Measurements from ENCODE around the gene CLBA1.
"Not testable (repeated sequence)": the region's sequence is repeated elsewhere in the genome, so short reads cannot be mapped to it uniquely, and the experiment has no call there.

The CLBA1 gene

DNA sequence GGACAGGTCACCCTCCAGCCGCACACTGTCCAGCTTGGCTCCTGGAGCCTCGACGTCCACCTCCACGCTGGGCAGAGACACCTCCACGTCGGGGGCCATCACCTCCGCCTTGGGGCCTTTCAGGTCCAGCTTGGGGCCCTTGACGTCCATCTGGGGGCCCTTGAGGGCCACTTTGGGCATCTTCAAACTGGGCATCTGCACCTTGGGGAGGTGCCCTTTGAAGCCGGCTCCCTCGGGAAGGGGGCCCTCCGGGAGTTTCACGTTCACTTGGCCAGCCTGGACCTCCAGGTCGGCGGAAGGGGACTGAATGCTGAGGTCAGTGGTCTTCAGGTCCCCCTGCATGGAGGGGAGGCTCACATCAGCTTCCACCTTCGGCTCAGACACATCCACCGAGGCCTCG lies 35.6 kb upstream of the CLBA1 start:
- H3K79me2 ChIP-seq (ENCODE audit: low read length), result no peaks in the 10 kb centered on the region
- H3K27ac ChIP-seq (ENCODE audit: low read length), result no peak overlapping the region
- no peak overlapping the region for H3K4me2 ChIP-seq (ENCODE audit: low read length)
- no peak overlapping the region for H3K9ac ChIP-seq (ENCODE audit: low read length)
- H3K36me3 ChIP-seq (replicated peaks; ENCODE audit: low read depth, low read length), result no peaks in the 10 kb centered on the region
- H3K9me3 ChIP-seq (ENCODE audit: insufficient read depth, low read length), result no peaks in the 10 kb centered on the region
- no peak overlapping the region for H2AFZ ChIP-seq (ENCODE audit: low read depth, low read length)
- no peak for TF ChIP-seq EZH2phosphoT487 (IDR thresholded peaks at IDR 0.05; ENCODE audit: low read depth)
- TF ChIP-seq, protein P1, sequence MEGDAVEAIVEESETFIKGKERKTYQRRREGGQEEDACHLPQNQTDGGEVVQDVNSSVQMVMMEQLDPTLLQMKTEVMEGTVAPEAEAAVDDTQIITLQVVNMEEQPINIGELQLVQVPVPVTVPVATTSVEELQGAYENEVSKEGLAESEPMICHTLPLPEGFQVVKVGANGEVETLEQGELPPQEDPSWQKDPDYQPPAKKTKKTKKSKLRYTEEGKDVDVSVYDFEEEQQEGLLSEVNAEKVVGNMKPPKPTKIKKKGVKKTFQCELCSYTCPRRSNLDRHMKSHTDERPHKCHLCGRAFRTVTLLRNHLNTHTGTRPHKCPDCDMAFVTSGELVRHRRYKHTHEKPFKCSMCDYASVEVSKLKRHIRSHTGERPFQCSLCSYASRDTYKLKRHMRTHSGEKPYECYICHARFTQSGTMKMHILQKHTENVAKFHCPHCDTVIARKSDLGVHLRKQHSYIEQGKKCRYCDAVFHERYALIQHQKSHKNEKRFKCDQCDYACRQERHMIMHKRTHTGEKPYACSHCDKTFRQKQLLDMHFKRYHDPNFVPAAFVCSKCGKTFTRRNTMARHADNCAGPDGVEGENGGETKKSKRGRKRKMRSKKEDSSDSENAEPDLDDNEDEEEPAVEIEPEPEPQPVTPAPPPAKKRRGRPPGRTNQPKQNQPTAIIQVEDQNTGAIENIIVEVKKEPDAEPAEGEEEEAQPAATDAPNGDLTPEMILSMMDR (IDR thresholded peaks at IDR 0.05; ENCODE audit: low read depth, low read length), result no peak
- H3K4me1 ChIP-seq (ENCODE audit: low read length), result no peaks in the 10 kb centered on the region
- H3K27me3 ChIP-seq (ENCODE audit: low read depth, low read length), result no peaks in the 10 kb centered on the region
- no peak overlapping the region for H3K4me3 ChIP-seq (ENCODE audit: low read length)
- H4K20me1 ChIP-seq (ENCODE audit: insufficient read depth, low read length), result no peaks in the 10 kb centered on the region

DNA sequence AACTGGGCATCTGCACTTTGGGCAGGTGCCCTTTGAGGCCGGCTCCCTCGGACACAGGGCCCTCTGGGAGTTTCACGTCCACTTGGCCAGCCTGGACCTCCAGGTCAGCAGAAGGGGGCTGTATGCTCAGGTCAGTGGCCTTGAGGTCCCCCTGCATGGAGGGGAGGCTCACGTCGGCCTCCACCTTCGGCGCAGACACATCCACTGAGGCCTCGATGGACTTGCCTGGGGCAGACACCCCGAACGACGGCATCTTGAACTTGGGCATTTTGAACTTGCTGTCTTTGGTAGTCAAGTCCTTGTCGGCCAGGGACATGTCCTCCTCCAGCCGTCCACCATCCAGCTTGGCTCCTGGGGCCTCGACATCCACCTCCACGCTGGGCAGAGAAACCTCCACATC lies 34.9 kb upstream of the CLBA1 start:
- H3K9me3 ChIP-seq (ENCODE audit: insufficient read depth, low read length); H3K9ac ChIP-seq (ENCODE audit: low read length); H3K4me2 ChIP-seq (ENCODE audit: low read length); H3K36me3 ChIP-seq (replicated peaks; ENCODE audit: low read depth, low read length); H3K4me1 ChIP-seq (ENCODE audit: low read length); H3K79me2 ChIP-seq (ENCODE audit: low read length); H3K4me3 ChIP-seq (ENCODE audit: low read length); H3K27ac ChIP-seq (ENCODE audit: low read length); H3K27me3 ChIP-seq (ENCODE audit: low read depth, low read length); H2AFZ ChIP-seq (ENCODE audit: low read depth, low read length); H4K20me1 ChIP-seq (ENCODE audit: insufficient read depth, low read length): not testable (repeated sequence)

DNA sequence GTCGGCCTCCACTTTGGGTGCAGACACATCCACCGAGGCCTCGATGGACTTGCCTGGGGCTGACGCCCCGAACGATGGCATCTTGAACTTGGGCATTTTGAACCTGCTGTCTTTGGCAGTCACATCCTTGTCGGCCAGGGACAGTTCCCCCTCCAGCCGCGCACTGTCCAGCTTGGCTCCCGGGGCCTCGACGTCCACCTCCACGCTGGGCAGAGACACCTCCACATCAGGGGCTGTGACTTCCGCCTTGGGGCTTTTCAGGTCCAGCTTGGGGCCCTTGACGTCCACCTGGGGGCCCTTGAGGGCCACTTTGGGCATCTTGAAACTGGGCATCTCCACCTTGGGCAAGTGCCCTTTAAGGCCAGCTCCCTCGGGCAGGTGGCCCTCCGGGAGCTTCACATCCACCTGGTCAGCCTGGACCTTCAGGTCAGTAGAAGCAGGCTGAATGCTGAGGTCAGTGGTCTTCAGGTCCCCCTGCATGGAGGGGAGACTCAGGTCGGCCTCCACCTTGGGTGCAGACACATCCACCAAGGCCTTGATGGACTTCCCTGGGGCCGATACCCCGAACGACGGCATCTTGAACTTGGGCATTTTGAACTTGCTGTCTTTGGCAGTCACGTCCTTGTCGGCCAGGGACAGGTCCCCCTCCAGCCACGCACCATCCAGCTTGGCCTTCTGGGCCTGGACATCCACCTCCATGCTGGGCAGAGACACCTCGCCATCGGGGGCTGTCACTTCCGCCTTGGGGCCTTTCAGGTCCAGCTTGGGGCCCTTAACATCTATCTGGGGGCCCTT lies 33.5 kb upstream of the CLBA1 start:
- not testable (repeated sequence) for H4K20me1 ChIP-seq (ENCODE audit: insufficient read depth, low read length); H2AFZ ChIP-seq (ENCODE audit: low read depth, low read length); H3K4me2 ChIP-seq (ENCODE audit: low read length); H3K36me3 ChIP-seq (replicated peaks; ENCODE audit: low read depth, low read length); H3K79me2 ChIP-seq (ENCODE audit: low read length); H3K4me1 ChIP-seq (ENCODE audit: low read length); H3K27ac ChIP-seq (ENCODE audit: low read length); H3K9me3 ChIP-seq (ENCODE audit: insufficient read depth, low read length); H3K9ac ChIP-seq (ENCODE audit: low read length); H3K4me3 ChIP-seq (ENCODE audit: low read length)
- peaks cover 17% of the 10 kb centered on the region for H3K27me3 ChIP-seq (ENCODE audit: low read depth, low read length)

DNA sequence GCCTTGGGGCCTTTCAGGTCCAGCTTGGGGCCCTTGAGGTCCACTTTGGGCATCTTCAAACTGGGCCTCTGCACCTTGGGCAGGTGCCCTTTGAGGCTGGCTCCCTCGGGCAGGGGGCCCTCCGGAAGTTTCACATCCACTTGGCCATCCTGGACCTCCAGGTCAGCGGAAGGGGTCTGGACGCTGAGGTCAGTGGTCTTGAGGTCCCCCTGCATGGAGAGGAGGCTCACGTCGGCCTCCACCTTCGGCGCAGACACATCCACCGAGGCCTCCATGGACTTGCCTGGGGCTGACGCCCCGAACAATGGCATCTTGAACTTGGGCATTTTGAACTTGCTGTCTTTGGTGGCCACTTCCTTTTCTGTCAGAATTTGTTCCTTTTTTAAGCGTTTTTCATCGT lies 32.5 kb upstream of the CLBA1 start:
- no peak overlapping the region for H2AFZ ChIP-seq (ENCODE audit: low read depth, low read length)
- no peaks in the 10 kb centered on the region for H3K36me3 ChIP-seq (replicated peaks; ENCODE audit: low read depth, low read length)
- no peaks in the 10 kb centered on the region for H4K20me1 ChIP-seq (ENCODE audit: insufficient read depth, low read length)
- no peak overlapping the region for H3K4me2 ChIP-seq (ENCODE audit: low read length)
- H3K27ac ChIP-seq (ENCODE audit: low read length), result no peak overlapping the region
- TF ChIP-seq EZH2phosphoT487 (IDR thresholded peaks at IDR 0.05; ENCODE audit: low read depth), result no peak
- TF ChIP-seq, protein P1 (IDR thresholded peaks at IDR 0.05; ENCODE audit: low read depth, low read length), result no peak
- no peak overlapping the region for H3K9ac ChIP-seq (ENCODE audit: low read length)
- no peaks in the 10 kb centered on the region for H3K4me1 ChIP-seq (ENCODE audit: low read length)
- no peaks in the 10 kb centered on the region for H3K9me3 ChIP-seq (ENCODE audit: insufficient read depth, low read length)
- peaks cover 26% of the 10 kb centered on the region for H3K27me3 ChIP-seq (ENCODE audit: low read depth, low read length)
- no peak overlapping the region for H3K4me3 ChIP-seq (ENCODE audit: low read length)
- H3K79me2 ChIP-seq (ENCODE audit: low read length), result no peaks in the 10 kb centered on the region

DNA sequence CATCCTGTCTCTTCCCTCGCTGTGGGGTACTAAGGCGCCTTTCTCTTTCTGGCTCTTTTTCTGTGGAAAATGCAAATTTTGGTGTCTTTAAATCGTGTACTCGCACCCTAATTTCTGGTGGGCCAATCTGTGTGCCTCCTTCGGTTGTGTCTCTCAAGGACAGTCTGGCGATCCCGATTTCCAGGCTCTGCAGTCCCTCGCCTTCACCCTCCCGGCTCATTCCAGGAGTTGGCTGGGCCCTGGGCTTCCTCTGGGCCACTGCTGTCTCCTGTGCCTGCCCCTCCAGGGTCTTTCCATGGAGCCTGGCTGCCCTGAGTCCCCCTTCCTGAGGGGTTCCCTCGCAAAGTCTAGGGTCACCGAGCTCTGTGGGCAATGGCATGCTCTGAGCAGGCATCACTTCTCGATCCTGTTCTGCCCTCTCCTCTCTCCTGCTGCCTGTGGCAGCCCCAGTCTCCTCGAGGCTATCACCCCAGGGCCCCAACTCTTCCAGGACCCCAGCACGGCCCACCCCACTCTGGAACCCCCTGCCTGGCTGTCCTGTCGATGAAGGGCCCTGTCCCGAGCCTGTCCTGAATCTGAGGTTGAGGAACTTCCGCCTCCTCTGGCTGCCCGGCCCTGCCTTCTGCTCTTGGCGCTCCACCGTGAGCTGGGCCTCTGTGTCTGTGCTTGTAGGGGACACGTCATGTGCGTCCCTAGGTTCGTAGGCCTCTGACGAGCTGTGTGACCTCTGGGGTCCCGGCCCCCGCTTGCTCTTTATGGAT lies 31.5 kb upstream of the CLBA1 start:
- Histone ChIP-seq H3K9me3 (ENCODE audit: insufficient read depth, low read length) (no peaks in the 10 kb centered on the region), H3K9ac (ENCODE audit: low read length) (no peak overlapping the region), H3K27ac (ENCODE audit: low read length) (no peak overlapping the region), H3K36me3 (replicated peaks; ENCODE audit: low read depth, low read length) (no peaks in the 10 kb centered on the region), H3K79me2 (ENCODE audit: low read length) (no peaks in the 10 kb centered on the region), H3K4me1 (ENCODE audit: low read length) (no peaks in the 10 kb centered on the region), H3K4me3 (ENCODE audit: low read length) (no peak overlapping the region), H4K20me1 (ENCODE audit: insufficient read depth, low read length) (no peaks in the 10 kb centered on the region), H3K27me3 (ENCODE audit: low read depth, low read length) (peaks cover 26% of the 10 kb centered on the region), H2AFZ (ENCODE audit: low read depth, low read length) (no peak overlapping the region), H3K4me2 (ENCODE audit: low read length) (no peak overlapping the region)
- TF ChIP-seq, protein P1 (IDR thresholded peaks at IDR 0.05; ENCODE audit: low read depth, low read length), result no peak
- TF ChIP-seq EZH2phosphoT487 (IDR thresholded peaks at IDR 0.05; ENCODE audit: low read depth), result no peak
